K562 (cell line): ENCODE results near the gene TP53I3. TPM values are rescaled to one million over a fixed set of nuclear protein-coding genes. Genes with fewer than 3 reads are reported as not detected.

Experiments used
- CBFA2T3 ChIP-seq: fragments of 450-650 bp; IDR thresholded peaks from 2 replicates; pipeline ENCODE4 v1.6.1; 2017
- CHD2 ChIP-seq: IDR thresholded peaks from 2 replicates; pipeline ENCODE4 v1.6.1; 2011; ENCODE audit warnings: low read depth, low read length
- KLF10 ChIP-seq: fragments of 250-450 bp; sonication (Bioruptor Pico); IDR thresholded peaks from 2 replicates; pipeline ENCODE4 v1.6.1; 2021; ENCODE audit warnings: matching md5 sums
- LCOR ChIP-seq: sonication (generic); formaldehyde crosslinking; IDR thresholded peaks from 2 replicates; pipeline ENCODE4 v1.8.0; 2022; ENCODE audit warnings: mild to moderate bottlenecking, missing genetic modification reagents
- NEUROD1 ChIP-seq: fragments of 150-350 bp; IDR thresholded peaks from 2 replicates; pipeline ENCODE4 v1.6.1; 2014; ENCODE audit warnings: borderline replicate concordance, low read length, low read depth; ENCODE audit not compliant: partially characterized antibody
- PHF8 ChIP-seq: fragments of 200-600 bp; sonication (generic); IDR thresholded peaks from 2 replicates; pipeline ENCODE4 v1.6.1; 2012; ENCODE audit warnings: mixed run types, mild to moderate bottlenecking, inconsistent platforms, low read length, moderate library complexity, borderline replicate concordance
- RBM22 ChIP-seq: fragments of 200-400 bp; formaldehyde crosslinking; IDR thresholded peaks from 2 replicates; pipeline ENCODE4 v1.6.1; 2018; ENCODE audit warnings: low read length, low read depth; ENCODE audit not compliant: poor library complexity, severe bottlenecking
- ZKSCAN3 ChIP-seq: fragments of 250-450 bp; sonication (Bioruptor Pico); IDR thresholded peaks from 2 replicates; pipeline ENCODE4 v1.4.0; 2020
- ZNF146 ChIP-seq: IDR thresholded peaks from one replicate; pipeline ENCODE4 v1.6.1; 2018; ENCODE audit warnings: missing compliant biosample characterization; ENCODE audit not compliant: unreplicated experiment
- ZNF589 ChIP-seq: fragments of 200-800 bp; sonication (Bioruptor generic); IDR thresholded peaks from 2 replicates; pipeline ENCODE4 v1.6.1; 2016; ENCODE audit warnings: low read depth, missing genetic modification characterization, missing compliant biosample characterization
- ZNF79 ChIP-seq: fragments of 250-450 bp; sonication (Bioruptor Pico); IDR thresholded peaks from 2 replicates; pipeline ENCODE4 v1.4.0; 2020; ENCODE audit warnings: low read depth, mild to moderate bottlenecking, moderate library complexity
- polyA plus RNA-seq, 8 experiments: library from polyadenylated mRNA; depleted of rRNA in 4 of 8; stranded (reverse) in 5 of 8; unstranded in 3 of 8; fragments of >200 nt; fragmentation: Nextera tagmentation in 2 of 8; fragmentation: Illumina TruSeq in 1 of 8; extraction: Ambion mirVana in 2 of 8; extraction: Trizol in 1 of 8; gene quantifications; 2 replicates each; pipeline versions ENCODE4 v1.2.1 to v1.2.3, GENCODE V29; 2011 to 2014; ENCODE audit warnings: inconsistent platforms in 1 of 8, missing spikeins in 1 of 8
- total RNA-seq, 7 experiments: library from RNA; depleted of rRNA in 6 of 7; stranded (reverse); fragments of >200 nt in 6 of 7; fragmentation: Illumina TruSeq in 2 of 7; extraction: Trizol in 2 of 7; gene quantifications; 2 replicates each; pipeline versions ENCODE4 v1.2.1 to v1.2.3, GENCODE V29; 2011 to 2021; ENCODE audit warnings: low replicate concordance in 1 of 7
- TF ChIP-seq, protein P1 (sequence below): IDR thresholded peaks from 2 replicates; pipeline ENCODE4 v1.6.1; 2012; ENCODE audit warnings: low read depth, low read length, improper control_type of control experiment, borderline replicate concordance
- TF ChIP-seq, protein P2 (sequence below): IDR thresholded peaks from 2 replicates; pipeline ENCODE4 v1.6.1; 2011; ENCODE audit warnings: borderline replicate concordance, low read depth, mild to moderate bottlenecking, moderate library complexity, low read length; ENCODE audit not compliant: insufficient read depth, poor library complexity, severe bottlenecking
- TF ChIP-seq, protein P3 (sequence below): IDR thresholded peaks from 2 replicates; pipeline ENCODE4 v1.6.1; 2016; ENCODE audit warnings: missing genetic modification characterization, missing compliant biosample characterization
- TF ChIP-seq, protein P4 (sequence below): fragments of 250-450 bp; sonication (Bioruptor Pico); IDR thresholded peaks from 2 replicates; pipeline ENCODE4 v1.9.0; 2021; ENCODE audit warnings: mild to moderate bottlenecking, inconsistent platforms
- TF ChIP-seq, protein P5 (sequence below): fragments of 250-450 bp; sonication (Bioruptor Pico); IDR thresholded peaks from 2 replicates; pipeline ENCODE4 v1.8.0; 2022; ENCODE audit warnings: inconsistent platforms, mild to moderate bottlenecking, moderate library complexity, borderline replicate concordance

TP53I3 gene
- total and polyA plus RNA-seq, 9 of the 15 experiments (the other 6 are each of a cell fraction or from before 2014, with no cell fraction given), result 0.65 to 9.5 (median 5.6) TPM

DNA sequence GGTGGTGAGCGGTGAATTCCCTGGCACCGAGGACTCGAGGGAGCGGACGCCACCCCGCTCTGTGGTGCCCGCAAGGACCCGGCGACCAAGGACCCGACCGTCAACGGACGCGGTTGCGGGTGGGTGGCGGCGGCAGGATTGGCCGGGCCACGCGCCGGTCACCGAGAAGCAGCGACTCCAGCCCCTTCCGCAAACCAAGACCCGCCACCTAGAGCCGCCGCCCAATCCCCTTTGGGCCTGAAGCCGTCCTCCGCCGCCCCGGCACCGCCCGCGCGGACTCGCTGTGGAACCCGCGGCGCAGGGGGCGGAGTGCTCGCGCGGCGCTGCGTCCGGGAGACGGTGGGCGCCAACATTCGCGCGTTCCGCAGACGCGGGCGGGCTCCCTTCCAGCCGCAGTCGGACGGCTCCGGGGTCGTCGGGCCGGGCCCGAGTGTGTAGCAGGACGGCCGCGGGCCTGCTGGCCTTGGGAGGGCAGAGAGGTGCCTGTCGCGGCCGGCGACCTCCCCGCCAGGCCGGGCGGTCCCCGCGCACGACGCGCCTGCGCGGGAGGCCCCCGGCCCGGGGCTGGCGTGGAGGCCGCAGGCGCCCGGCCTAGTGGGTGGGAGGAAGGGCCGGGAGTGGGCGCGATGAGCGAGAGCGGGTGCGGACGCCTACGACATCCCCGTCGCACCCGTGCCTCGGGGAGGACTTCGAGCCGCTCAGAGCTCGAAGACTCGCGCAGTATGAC lies 38.7 kb upstream of the TP53I3 start, which contains the start of the genes FAM228B and PFN4 (continued):
- TF ChIP-seq, protein P1, sequence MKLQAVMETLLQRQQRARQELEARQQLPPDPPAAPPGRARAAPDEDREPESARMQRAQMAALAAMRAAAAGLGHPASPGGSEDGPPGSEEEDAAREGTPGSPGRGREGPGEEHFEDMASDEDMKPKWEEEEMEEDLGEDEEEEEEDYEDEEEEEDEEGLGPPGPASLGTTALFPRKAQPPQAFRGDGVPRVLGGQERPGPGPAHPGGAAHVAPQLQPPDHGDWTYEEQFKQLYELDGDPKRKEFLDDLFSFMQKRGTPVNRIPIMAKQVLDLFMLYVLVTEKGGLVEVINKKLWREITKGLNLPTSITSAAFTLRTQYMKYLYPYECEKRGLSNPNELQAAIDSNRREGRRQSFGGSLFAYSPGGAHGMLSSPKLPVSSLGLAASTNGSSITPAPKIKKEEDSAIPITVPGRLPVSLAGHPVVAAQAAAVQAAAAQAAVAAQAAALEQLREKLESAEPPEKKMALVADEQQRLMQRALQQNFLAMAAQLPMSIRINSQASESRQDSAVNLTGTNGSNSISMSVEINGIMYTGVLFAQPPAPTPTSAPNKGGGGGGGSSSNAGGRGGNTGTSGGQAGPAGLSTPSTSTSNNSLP, result no peak
- TF ChIP-seq, protein P2, sequence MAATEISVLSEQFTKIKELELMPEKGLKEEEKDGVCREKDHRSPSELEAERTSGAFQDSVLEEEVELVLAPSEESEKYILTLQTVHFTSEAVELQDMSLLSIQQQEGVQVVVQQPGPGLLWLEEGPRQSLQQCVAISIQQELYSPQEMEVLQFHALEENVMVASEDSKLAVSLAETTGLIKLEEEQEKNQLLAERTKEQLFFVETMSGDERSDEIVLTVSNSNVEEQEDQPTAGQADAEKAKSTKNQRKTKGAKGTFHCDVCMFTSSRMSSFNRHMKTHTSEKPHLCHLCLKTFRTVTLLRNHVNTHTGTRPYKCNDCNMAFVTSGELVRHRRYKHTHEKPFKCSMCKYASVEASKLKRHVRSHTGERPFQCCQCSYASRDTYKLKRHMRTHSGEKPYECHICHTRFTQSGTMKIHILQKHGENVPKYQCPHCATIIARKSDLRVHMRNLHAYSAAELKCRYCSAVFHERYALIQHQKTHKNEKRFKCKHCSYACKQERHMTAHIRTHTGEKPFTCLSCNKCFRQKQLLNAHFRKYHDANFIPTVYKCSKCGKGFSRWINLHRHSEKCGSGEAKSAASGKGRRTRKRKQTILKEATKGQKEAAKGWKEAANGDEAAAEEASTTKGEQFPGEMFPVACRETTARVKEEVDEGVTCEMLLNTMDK, result no peak
- no peak for TF ChIP-seq ZNF79 (CRISPR knock-in tag)
- no peak for TF ChIP-seq ZKSCAN3
- TF ChIP-seq, protein P3, sequence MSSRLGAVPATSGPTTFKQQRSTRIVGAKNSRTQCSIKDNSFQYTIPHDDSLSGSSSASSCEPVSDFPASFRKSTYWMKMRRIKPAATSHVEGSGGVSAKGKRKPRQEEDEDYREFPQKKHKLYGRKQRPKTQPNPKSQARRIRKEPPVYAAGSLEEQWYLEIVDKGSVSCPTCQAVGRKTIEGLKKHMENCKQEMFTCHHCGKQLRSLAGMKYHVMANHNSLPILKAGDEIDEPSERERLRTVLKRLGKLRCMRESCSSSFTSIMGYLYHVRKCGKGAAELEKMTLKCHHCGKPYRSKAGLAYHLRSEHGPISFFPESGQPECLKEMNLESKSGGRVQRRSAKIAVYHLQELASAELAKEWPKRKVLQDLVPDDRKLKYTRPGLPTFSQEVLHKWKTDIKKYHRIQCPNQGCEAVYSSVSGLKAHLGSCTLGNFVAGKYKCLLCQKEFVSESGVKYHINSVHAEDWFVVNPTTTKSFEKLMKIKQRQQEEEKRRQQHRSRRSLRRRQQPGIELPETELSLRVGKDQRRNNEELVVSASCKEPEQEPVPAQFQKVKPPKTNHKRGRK, result no peak
- no peak for TF ChIP-seq ZNF146 (CRISPR knock-in tag)
- TF ChIP-seq PHF8, result peak; percentile 99; the same call in 1 of the 2 replicates
- no peak for TF ChIP-seq KLF10 (CRISPR knock-in tag)
- no peak for TF ChIP-seq CHD2
- TF ChIP-seq, protein P4, sequence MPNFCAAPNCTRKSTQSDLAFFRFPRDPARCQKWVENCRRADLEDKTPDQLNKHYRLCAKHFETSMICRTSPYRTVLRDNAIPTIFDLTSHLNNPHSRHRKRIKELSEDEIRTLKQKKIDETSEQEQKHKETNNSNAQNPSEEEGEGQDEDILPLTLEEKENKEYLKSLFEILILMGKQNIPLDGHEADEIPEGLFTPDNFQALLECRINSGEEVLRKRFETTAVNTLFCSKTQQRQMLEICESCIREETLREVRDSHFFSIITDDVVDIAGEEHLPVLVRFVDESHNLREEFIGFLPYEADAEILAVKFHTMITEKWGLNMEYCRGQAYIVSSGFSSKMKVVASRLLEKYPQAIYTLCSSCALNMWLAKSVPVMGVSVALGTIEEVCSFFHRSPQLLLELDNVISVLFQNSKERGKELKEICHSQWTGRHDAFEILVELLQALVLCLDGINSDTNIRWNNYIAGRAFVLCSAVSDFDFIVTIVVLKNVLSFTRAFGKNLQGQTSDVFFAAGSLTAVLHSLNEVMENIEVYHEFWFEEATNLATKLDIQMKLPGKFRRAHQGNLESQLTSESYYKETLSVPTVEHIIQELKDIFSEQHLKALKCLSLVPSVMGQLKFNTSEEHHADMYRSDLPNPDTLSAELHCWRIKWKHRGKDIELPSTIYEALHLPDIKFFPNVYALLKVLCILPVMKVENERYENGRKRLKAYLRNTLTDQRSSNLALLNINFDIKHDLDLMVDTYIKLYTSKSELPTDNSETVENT (CRISPR knock-in tag), result peak; percentile 39; the same call in 1 of the 2 replicates
- TF ChIP-seq, protein P5, sequence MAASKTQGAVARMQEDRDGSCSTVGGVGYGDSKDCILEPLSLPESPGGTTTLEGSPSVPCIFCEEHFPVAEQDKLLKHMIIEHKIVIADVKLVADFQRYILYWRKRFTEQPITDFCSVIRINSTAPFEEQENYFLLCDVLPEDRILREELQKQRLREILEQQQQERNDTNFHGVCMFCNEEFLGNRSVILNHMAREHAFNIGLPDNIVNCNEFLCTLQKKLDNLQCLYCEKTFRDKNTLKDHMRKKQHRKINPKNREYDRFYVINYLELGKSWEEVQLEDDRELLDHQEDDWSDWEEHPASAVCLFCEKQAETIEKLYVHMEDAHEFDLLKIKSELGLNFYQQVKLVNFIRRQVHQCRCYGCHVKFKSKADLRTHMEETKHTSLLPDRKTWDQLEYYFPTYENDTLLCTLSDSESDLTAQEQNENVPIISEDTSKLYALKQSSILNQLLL (CRISPR knock-in tag), result no peak
- no peak for TF ChIP-seq RBM22
- no peak for TF ChIP-seq ZNF589 (CRISPR knock-in tag)
- no peak for TF ChIP-seq NEUROD1
- 0 out of 2 replicates have a peak, but pooled peaks have one; percentile 44 for TF ChIP-seq LCOR
- TF ChIP-seq CBFA2T3, result no peak
